OCI-LY7 (cell line): ENCODE data around the gene GHRHR. TPM values are rescaled to one million over a fixed set of nuclear protein-coding genes. Genes with fewer than 3 reads are reported as not detected.

Experiments
- BruUV-seq: library from RNA; stranded (reverse); fragments of 400-500 nt; replicated peaks from 2 replicates; lab custom pipeline; 2021; lab: Mats Ljungman, UMichigan
- CTCF ChIA-PET: fragments of 300-600 bp; sonication (Branson Sonifier 250); formaldehyde crosslinking; loops from one replicate; lab custom pipeline; 2022; ENCODE audit warnings: antibody characterized with exemption; ENCODE audit not compliant: unreplicated experiment; lab: Charles Lee
- POLR2A ChIA-PET: fragments of 300-600 bp; sonication (Branson Sonifier 250); formaldehyde crosslinking; loops from one replicate; lab custom pipeline; 2022; ENCODE audit warnings: antibody characterized with exemption; lab: Charles Lee
- DNase-seq: peaks from one replicate; pipeline ENCODE4 v3.0.0-alpha.2; 2015; ENCODE audit warnings: low spot score
- H2AFZ ChIP-seq: fragments of 200-600 bp; sonication (generic), shearing (Covaris generic); 2 replicates; pipeline ENCODE4 v1.6.1; 2014; ENCODE audit warnings: mild to moderate bottlenecking, antibody characterized with exemption, low read length, moderate library complexity
- H3K27ac ChIP-seq: fragments of 200-600 bp; sonication (generic); 2 replicates; pipeline ENCODE4 v1.5.1; 2014; ENCODE audit warnings: mixed run types, low read depth, mild to moderate bottlenecking, moderate library complexity, low read length, inconsistent platforms; ENCODE audit not compliant: poor library complexity, severe bottlenecking
- H3K36me3 ChIP-seq: fragments of 200-600 bp; sonication (generic); 2 replicates; pipeline ENCODE4 v1.6.1; 2014; ENCODE audit warnings: mild to moderate bottlenecking, antibody characterized with exemption, low read length, moderate library complexity, mixed read lengths; ENCODE audit not compliant: insufficient read depth
- H3K4me1 ChIP-seq: fragments of 200-600 bp; sonication (generic); 2 replicates; pipeline ENCODE4 v1.5.1; 2014; ENCODE audit warnings: mild to moderate bottlenecking, low read length; ENCODE audit not compliant: insufficient read depth, poor library complexity, severe bottlenecking
- H3K4me2 ChIP-seq: fragments of 200-600 bp; sonication (generic); 2 replicates; pipeline ENCODE4 v1.6.1; 2014; ENCODE audit warnings: mild to moderate bottlenecking, low read length
- H3K4me3 ChIP-seq: fragments of 200-600 bp; sonication (generic); 2 replicates; pipeline ENCODE4 v1.5.1; 2014; ENCODE audit warnings: mild to moderate bottlenecking, low read depth, low read length; ENCODE audit not compliant: poor library complexity, severe bottlenecking
- H3K79me2 ChIP-seq: fragments of 200-600 bp; sonication (generic); 2 replicates; pipeline ENCODE4 v1.6.1; 2016; ENCODE audit warnings: low read depth, mild to moderate bottlenecking, low read length, moderate library complexity, mixed read lengths; ENCODE audit not compliant: insufficient read depth
- H3K9me2 ChIP-seq: fragments of 200-600 bp; sonication (generic); 2 replicates; pipeline ENCODE4 v1.6.1; 2016; ENCODE audit warnings: mild to moderate bottlenecking, low read length, mixed read lengths; ENCODE audit not compliant: insufficient read depth
- H3K9me3 ChIP-seq: fragments of 200-600 bp; sonication (generic); 2 replicates; pipeline ENCODE4 v1.6.1; 2014; ENCODE audit warnings: mild to moderate bottlenecking, mixed run types, low read length, mixed read lengths
- H4K20me1 ChIP-seq: fragments of 200-600 bp; sonication (generic); 2 replicates; pipeline ENCODE4 v1.6.1; 2014; ENCODE audit warnings: mild to moderate bottlenecking, antibody characterized with exemption, low read length, moderate library complexity, mixed read lengths; ENCODE audit not compliant: insufficient read depth
- EZH2phosphoT487 ChIP-seq: fragments of 200-600 bp; sonication (generic); IDR thresholded peaks from 2 replicates; pipeline ENCODE4 v1.6.1; 2018; ENCODE audit warnings: low read depth, borderline replicate concordance, mild to moderate bottlenecking, mixed run types, antibody characterized with exemption, low read length, moderate library complexity, mixed read lengths
- intact Hi-C: fragments of 100-400 bp; cut with micrococcal nuclease; formaldehyde crosslinking; loops from one replicate; pipeline ENCODE4 v1.10.0; 2022; ENCODE audit not compliant: unreplicated experiment
- total RNA-seq, 2 experiments: library from RNA; depleted of rRNA in 1 of 2; stranded (reverse); fragments of >200 nt in 1 of 2; shearing (Covaris generic) in 1 of 2; gene quantifications; 2 replicates each; pipeline ENCODE4 v1.2.3, GENCODE V29; 2014 to 2022
- TF ChIP-seq, protein P1 (sequence below): fragments of 200-600 bp; sonication (generic); conservative IDR thresholded peaks from 2 replicates; pipeline ENCODE4 v1.5.1; 2014; ENCODE audit warnings: mild to moderate bottlenecking, antibody characterized with exemption, low read length, moderate library complexity, mixed read lengths

The GHRHR gene
- total RNA-seq, 2 experiments from 2014 or later: not detected

- TF ChIP-seq, protein P1, sequence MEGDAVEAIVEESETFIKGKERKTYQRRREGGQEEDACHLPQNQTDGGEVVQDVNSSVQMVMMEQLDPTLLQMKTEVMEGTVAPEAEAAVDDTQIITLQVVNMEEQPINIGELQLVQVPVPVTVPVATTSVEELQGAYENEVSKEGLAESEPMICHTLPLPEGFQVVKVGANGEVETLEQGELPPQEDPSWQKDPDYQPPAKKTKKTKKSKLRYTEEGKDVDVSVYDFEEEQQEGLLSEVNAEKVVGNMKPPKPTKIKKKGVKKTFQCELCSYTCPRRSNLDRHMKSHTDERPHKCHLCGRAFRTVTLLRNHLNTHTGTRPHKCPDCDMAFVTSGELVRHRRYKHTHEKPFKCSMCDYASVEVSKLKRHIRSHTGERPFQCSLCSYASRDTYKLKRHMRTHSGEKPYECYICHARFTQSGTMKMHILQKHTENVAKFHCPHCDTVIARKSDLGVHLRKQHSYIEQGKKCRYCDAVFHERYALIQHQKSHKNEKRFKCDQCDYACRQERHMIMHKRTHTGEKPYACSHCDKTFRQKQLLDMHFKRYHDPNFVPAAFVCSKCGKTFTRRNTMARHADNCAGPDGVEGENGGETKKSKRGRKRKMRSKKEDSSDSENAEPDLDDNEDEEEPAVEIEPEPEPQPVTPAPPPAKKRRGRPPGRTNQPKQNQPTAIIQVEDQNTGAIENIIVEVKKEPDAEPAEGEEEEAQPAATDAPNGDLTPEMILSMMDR: no peak
- no peak for TF ChIP-seq EZH2phosphoT487
- H3K4me1 ChIP-seq: no peaks in the 10 kb centered on the region
- intact Hi-C loops: no loop called here
- H2AFZ ChIP-seq: no peak overlapping the region
- H3K9me2 ChIP-seq: no peaks in the 10 kb centered on the region
- CTCF ChIA-PET: no interaction called here
- H4K20me1 ChIP-seq: no peaks in the 10 kb centered on the region
- H3K4me3 ChIP-seq: no peak overlapping the region
- BruUV-seq: no TSS peak
- H3K4me2 ChIP-seq: no peak overlapping the region
- H3K79me2 ChIP-seq: no peaks in the 10 kb centered on the region
- no peaks in the 10 kb centered on the region for H3K36me3 ChIP-seq
- H3K9me3 ChIP-seq: no peaks in the 10 kb centered on the region
- H3K27ac ChIP-seq: no peak overlapping the region
- no peak for DNase-seq
- POLR2A ChIA-PET: no interaction called here
Measured at GRCh38 chr7:30950197-30950596, 13.6 kb upstream of the GHRHR start.

DNA sequence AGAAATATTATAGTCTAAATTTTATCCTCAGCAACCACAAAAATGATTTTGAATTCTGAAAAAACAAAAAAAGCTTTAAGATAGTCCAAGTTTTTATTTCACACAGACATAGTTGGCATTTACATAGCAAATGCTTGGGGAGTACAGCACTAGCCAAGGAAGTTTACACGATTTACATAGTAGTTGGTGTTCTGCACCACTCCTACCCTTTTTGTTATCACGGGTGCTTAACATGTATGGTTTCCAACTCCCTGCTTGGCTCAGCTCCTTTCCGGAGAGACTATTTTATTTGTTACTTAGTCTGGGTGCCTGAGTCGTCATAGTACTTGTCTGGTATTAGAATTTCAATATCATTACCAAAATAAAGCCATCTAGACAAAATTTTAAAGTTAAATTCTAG, 8.8 kb upstream of the GHRHR start:
- H3K9me2 ChIP-seq: no peaks in the 10 kb centered on the region
- CTCF ChIA-PET: no interaction called here
- no peaks in the 10 kb centered on the region for H3K9me3 ChIP-seq
- no peak overlapping the region for H3K4me3 ChIP-seq
- no peak overlapping the region for H3K4me2 ChIP-seq
- intact Hi-C loops: no loop called here
- no peak for DNase-seq
- no peaks in the 10 kb centered on the region for H3K4me1 ChIP-seq
- TF ChIP-seq EZH2phosphoT487: no peak
- TF ChIP-seq, protein P1: no peak
- H3K36me3 ChIP-seq: no peaks in the 10 kb centered on the region
- H3K79me2 ChIP-seq: no peaks in the 10 kb centered on the region
- BruUV-seq: no TSS peak
- H4K20me1 ChIP-seq: no peaks in the 10 kb centered on the region
- H3K27ac ChIP-seq: no peak overlapping the region
- POLR2A ChIA-PET: no interaction called here
- H2AFZ ChIP-seq: no peak overlapping the region

- Histone ChIP-seq H3K9me2 (no peaks in the 10 kb centered on the region), H3K36me3 (no peaks in the 10 kb centered on the region), H3K79me2 (no peaks in the 10 kb centered on the region), H3K27ac (no peak overlapping the region), H3K4me1 (no peaks in the 10 kb centered on the region), H2AFZ (no peak overlapping the region), H3K4me2 (no peak overlapping the region), H3K9me3 (no peaks in the 10 kb centered on the region), H3K4me3 (no peak overlapping the region), H4K20me1 (no peaks in the 10 kb centered on the region)
- POLR2A ChIA-PET: interaction anchor here (1.0 kb wide), 1 partner anchor 18 kb away, joined by 4 read pairs; no protein-coding TSS in a partner anchor
- no peak for DNase-seq
- TF ChIP-seq, protein P1: no peak
- no peak for TF ChIP-seq EZH2phosphoT487
- no TSS peak for BruUV-seq
- intact Hi-C loops: no loop called here
- CTCF ChIA-PET: no interaction called here
Measured at GRCh38 chr7:30956704-30957103, 7.0 kb upstream of the GHRHR start.
